Stimulated activated CD8-positive, alpha-beta memory T cell treated with anti-CD3 and anti-CD28 coated beads, Interleukin-15, amount 100 ng/mL, for 1 hour (primary cell): Measurements from ENCODE around the gene CHD6.

Experiments
- DNase-seq: peaks from one replicate; pipeline ENCODE4 v3.0.0-alpha.2; 2020; ENCODE audit warnings: low read depth

Gene CHD6

DNA sequence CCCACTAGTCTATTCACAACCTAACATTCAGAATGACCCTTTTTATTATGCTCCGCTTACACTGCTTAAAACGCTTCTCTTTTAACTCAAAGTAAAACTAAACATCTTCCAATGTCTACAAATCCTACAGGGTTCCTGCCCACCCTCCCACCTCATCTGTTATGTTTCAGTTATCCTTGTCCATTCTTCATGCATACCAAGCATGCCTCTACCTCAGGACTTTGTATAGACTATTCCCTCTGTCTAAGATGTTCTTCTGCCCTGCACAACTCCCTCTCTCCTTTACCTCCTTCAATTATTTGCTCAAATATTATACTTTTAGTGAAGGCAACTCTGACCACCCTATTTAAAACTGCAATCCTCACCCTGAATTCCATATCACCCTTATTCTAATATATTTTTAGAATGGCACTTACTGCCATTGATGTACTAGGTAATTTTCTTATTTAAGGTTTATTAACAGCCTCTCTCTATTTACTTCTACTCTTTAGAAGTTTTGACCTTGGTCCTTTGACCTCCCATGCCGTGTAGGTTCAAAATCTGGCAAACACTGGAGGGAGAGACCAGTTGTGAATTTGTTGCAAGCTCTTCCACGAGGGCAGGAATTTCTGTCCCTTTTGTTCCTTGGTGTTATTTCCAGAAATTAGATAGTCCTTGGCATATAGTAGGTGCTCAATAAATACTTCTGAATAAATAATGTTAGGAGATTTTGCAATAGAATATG is 111.8 kb downstream of the CHD6 start:
- no peak for DNase-seq

DNA sequence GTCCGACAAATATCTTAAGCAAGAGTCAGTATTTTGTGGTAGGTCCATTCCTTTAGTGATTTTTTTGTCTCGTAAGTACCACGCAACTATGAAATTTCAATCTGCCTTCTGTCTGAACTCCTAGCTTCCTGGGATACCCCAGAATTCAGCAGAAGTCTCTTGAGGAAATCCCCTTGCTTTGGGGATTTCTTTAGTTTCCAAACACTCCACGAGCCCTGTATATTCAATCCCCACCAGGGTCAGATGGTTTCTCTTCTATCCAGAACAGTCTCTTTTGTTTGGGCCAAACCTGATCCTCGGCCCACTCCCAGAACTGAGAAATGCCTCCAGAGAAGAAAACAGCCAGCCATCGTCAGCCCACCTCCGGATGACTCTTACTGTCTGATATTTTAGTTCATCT is 113.0 kb downstream of the CHD6 start:
- no peak for DNase-seq

DNA sequence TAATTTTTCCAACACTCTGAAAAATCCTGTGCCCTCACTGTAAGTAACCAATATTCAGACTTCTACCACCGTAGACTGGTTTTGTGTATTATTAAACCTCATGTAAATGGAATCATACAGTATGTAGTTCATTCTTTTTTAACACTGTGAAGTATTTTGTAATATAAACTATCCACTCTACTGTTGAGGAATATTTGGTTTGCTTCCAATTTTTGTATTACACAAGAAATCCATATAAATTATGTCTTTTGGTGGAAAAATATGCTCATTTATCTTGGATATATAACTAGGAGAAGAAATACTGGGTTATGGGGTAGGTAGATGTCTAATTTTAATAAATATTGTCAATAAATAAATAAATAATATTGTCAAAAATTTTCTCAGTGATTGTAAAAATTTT is 116.8 kb downstream of the CHD6 start:
- DNase-seq, result no peak

DNA sequence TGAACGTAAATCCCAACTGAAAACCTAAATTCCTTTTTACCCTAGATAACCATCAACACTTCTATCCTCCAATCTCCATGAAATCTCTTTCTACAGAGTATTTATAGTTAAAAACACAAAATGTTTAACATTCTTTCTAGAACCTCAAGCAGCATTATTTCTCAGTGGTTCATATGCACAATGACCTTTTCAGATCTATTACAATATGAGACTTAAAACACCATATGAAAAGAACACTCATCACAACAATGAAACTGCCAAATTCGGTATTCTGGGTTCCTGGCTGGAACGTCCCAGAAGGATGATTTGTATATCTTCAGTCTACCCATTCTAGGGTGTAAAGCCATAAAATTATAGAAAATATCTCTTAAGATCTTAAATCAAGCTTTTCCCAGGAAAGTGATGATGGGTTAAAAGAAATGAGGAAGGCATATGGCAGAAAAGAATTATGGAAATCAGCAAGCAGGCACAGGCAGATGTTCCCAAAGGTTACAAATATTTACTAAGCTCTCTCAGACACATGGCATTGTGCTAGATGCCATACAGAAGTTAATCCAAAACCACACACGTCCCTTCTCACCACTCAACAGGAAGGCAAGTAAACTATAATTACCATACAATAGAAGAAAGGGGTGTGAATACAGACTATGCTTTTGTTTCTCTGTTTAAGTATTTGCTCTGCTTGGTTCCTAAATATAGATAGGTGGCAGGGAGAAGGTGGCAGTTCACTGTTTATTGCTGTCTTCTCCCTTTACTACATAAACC is 118.0 kb downstream of the CHD6 start:
- DNase-seq, result no peak

DNA sequence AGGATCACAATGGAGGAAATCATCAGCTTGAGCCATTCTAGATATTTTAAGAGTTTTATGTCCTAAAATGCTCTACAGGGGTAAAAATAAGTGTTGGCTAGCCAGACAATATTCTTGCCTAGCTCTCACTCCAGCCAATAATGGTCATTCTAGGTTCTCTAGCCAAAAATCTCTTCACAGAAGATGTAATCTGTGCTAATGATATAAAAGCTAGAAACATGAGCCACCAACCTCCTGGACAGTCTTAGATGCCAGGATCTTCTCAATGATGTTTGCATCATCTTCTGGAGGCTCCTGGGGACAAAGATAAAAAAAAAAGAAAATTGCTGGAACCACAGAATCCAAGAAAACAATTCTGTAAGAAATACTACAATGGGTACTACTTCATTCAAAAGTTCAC is 119.1 kb downstream of the CHD6 start:
- DNase-seq, result no peak

DNA sequence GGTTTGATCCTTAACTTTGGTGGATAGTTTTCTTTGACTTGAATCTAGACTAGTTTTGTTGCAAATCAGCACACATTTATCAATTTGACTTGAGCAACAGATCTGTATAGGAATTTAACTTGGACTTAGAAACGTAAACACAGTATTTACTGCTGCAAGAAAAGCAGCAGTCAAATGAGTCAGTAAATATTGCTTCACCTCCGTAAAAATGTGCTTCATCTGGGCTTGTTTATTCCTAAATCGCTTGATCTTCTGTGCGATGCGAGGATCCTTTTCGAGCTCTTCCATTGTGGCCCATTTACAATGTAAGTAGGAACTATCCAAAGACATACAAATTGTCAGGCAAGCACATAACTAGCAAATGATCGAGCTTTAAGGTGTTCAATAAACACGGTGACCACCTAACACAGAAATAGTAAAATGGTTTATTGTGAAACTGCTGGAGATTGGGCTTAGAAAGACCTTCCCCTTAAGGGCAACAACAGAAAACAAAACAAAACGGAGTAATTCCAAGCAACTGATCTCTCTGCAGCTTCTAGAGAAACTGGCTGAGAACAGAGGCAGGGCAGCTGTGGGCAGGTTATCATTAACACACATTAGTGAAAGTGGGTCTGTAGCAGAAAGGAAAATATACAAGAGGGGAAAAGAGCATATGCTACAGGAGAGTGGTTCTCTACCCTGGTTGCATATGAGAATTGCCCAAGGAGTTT is 120.8 kb downstream of the CHD6 start:
- DNase-seq, result no peak

DNA sequence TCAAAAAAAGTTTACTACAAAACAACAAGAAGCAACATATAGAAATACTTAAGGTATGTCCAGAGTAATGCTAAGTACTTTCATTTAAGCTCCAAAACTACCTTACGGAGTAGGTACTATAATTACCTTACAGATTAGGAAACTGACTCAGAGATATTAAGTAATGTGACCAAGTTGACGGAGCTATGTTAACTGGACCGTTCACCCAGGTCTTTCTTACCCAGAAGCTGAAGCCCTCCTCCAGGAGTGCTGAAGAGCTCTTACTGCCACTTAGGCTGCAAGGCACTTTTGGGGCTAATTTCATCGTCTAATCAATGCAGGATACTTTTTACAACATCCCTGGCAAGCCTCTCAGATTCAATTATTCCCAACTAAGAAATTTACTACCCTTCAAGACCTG is 123.7 kb downstream of the CHD6 start:
- no peak for DNase-seq

DNA sequence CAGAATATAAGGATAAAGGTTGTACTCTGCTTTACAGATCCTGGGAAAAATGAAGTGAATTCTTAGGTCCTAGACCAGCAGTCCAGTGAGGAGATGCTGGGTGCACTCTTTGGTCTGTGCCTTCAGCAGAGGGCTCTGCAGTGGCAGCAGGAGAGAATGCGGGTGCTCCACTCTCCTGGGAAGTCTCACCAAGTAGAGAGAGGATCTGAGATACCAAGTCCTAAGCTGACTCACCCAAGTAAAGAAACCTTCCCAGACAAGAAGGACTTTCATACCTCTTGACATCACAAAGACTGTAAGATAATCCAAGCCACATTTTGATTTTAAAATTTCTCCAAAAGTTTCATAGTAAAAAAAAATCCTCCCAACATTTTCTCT is 134.6 kb downstream of the CHD6 start:
- DNase-seq, result no peak

DNA sequence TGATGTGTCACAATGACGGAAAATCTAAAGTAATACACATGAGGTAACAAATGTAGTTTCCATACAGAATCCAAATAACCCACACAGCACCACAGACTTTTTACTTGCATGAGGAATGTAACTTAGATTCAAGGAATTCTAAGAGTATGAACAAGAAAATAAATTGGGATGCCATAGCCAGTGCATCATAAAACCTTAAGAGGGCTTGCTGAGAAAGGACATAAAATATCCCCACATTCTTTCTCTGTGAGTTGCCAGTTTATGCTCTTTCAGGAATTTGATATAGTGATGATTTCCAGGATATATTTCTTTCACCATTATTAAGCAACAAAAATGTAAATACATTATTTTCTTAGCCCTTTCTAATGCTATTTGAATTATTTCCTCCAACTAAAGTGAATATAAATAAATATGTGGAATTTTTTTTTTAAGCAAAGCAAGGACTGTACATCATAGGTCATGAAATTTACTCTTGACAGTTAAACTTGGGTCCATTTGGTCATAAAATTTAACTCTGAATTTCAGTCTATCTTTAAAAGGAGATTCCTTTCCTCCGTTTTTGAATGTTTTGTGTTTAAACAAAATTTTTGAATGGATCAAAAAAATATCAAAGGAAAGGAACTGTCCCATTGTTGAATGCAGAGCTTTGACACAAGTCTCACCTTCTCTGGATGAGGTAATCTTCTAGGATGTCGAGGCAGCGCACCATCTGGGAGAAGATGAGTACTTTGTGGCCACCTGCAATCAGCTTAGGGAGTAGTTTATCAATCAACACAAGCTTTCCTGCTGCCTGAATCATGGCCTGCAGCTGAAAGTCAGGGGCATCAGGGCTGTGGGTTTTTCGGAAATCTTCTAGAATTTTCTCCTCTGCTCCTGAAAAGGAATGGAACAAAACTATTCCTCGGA is 135.3 kb downstream of the CHD6 start:
- no peak for DNase-seq

DNA sequence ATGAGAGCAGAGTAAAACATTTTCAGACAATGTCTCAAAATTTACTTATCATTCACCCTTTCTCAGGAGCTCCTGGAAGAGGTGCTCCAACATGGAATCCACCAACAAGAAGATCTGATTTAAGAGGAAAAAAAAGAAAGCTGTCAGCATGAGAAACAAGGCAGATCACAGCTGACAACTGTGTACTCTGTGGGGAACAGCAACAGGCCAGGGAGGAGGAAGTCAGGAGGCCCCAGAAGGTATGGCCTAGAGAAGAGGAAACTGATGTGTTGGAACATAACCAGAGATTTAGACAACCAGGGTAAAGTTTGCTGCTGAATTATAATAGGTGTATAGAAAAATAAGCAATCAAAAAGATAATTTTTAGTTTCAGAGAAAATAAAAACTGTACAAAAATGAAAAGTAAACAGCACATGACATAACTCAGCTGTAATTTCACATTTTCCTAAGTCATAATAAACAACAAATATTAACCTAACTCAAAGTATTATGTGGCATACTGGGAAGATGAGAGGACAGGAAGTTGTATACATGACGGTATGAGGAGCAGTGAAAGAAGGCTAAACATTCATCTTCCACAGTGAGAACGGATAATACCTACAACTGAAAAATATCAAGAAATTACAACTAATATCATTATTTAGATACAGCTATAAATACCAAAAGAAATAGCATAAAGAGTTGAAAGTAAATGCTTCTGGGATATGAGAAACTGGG is 138.0 kb downstream of the CHD6 start:
- no peak for DNase-seq

DNA sequence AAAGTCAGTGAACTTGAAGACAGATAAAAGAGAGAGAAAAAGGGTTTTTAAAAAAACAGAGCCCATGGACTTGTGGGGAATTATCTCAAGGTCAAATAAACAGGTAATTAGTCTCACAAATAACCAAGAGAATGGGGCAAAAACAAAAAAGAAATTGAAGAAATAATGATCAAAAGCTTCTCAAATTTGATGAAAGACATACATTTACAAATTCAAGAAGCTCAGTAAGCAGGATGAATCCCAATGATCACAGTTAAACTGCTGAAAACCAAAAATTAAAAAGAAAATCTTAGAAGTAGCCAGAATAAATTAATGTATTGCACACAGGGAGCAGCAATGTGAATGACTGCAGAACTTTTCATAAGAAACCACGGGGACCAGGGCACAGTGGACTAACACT is 139.1 kb downstream of the CHD6 start:
- no peak for DNase-seq

DNA sequence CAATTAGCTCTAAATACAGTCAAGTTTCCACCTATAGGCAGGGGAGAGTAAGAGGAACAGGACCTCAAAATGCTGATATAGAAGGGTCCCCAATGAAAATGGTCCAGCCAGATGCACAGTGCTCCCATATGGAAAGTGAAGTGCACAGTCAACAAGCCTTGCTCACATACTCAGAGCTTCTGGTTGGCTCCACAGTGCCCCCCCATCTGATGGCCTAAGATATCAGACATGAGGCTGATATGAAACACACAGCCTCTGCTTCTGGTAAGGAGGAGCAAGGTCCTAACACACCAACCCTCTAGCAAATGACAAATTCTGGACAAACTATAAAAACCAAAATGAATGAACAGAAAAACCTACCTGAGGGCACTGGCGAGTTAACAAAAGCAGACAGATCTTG is 140.2 kb downstream of the CHD6 start:
- DNase-seq, result no peak

DNA sequence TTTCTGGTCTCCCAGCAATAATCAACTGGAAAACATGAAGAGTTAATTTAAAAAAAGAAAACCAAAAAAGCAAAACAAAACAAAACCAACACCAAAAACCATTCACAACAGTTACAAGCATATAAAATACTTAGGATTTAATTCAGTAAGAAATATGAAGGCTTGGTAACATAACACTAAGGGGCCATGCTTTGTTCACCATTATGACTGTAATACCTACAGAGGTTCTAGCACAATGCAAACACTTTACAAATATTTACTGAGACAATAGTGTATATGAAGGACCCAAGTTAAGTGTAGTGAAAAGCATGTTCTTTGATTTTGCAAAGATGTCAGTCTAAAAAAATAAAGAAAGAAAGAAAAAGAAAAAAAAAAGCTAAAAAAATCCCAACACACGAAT is 141.7 kb downstream of the CHD6 start:
- no peak for DNase-seq

DNA sequence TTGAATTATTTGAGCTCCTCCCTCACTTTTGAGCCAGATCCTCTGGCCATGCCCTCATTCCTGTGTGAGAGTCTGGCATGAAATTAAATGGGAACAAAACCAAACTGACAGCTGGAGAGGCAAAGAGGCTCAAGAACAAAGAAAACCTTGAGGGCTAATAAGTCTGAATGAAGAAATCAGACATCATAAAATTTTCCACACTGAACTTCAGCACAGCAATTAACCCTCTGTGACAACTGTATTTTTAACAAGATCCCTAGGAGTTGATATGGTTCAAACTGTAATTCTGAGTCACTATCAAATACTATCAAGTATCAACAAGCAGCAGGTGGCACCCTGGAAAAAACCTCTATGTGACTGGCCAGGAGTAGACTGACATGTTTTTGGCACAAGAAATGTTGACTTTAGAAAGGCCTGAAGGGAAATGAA is 142.2 kb downstream of the CHD6 start:
- DNase-seq, result no peak

DNA sequence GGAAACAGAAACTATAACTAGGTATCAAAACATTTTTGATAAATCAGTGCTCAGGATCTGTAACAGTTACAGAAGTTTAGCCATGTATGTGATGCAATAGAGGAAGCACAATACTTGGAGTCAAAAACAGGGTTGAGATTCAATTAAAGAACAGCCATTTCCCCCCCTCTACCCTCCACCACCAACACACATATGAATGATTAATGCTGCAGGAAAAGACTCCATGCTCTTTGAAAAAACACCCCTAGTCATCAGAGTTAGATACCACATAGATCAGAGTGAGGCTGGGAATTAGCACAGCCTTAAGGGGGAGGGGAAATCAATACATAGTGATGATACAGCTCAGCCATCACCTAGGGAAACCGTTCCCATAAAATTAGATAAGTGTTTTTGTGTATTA is 142.7 kb downstream of the CHD6 start:
- no peak for DNase-seq

DNA sequence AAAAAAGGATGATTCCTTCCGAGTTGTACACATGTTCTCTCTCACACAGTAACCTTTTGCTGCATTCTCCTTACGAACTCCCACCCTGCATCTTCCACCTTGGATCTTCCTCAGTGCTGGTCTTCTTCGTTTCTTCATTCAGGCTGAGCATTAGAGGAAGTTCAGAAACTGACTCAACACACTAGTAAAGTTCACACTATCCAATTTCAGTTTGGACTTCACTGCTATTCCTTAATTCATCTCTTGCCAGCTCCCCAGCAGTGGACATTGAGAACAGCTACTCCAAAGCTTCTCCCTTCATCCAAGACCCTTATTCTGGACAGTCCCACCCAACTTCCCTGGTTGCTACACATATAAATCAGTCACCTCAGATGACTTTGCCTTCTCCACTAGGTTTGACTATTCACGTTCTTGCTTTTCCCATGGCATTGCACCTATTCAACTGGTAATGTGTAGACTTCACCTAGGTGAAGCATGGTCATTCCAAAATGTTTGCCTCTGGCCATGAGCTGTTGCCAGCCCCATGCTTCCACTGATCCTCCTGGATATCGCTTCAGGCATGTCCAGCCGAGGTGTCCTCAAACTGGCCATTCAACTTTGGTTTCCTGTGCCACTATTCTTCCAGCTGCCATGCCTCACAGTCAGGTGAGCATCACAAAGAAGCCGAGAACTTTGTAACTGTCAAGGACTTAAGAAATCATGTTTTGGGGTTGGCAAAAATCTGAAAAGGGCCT is 147.6 kb downstream of the CHD6 start:
- DNase-seq, result no peak

DNA sequence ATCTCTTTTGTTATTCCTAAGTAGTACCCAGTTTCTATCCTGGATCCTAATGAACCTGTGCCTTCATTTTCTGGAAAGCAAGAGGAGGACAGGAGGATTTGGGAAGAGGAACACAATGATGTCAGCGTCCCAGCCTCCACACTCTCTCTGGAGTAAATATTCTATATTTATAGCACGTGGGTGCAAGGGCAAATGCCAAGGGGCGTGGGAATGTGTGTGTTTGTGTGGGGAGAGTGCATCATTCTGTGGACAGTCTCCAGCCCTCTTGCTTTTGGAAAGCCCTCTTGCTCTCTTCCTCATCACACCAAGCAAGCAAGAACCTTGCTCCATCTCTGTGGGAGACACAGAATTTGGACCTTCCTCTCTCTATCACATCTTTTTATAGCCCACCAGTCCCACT is 148.3 kb downstream of the CHD6 start:
- DNase-seq, result no peak

DNA sequence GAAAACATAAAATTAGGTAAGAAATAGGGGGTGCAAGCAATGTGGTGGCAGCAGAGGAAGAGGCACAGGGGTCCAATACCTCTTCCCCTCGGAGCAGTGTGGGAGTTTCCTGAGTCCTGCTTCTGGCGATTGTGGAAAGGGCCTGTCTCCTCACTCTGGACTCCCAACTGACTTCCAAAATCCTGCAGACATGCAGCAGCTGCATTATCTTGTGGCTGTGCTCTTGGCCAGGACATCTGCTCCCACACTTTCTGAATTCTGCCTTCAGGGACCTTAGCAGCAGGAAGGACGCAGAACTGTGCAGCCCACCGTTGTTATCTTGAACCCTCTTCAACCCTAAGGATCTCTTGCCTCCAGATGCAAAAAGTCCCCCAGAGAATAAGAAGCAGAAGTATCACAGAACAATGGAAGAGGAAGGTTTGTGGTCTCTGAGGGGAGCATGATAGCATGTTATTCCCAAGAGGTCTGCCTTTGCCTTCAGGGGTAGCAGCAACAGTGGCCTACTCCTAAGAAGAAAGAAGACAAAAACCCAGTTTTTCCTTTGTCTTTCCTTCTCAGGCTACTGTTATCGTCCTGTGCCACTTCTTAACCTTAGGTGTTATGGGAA is 149.1 kb downstream of the CHD6 start:
- DNase-seq, result no peak

DNA sequence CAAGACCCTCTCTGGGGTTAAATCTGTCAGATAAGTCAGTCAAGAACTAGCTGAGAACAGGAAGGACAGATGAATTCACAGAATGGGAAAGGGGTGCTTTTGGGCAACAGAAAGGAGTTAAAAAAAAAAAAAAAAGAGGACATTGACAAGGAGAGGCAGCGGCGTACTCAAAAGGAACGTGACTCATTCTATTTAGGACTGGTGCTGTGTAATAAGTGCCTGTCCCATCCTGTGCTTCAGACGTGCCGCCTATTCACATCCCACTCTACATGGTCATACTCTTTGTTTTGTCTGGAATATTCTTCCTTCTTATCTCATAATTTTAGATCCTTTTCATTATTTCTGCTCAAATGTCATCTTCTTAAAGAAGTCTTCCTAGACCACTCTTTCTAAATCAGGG is 150.5 kb downstream of the CHD6 start:
- no peak for DNase-seq

DNA sequence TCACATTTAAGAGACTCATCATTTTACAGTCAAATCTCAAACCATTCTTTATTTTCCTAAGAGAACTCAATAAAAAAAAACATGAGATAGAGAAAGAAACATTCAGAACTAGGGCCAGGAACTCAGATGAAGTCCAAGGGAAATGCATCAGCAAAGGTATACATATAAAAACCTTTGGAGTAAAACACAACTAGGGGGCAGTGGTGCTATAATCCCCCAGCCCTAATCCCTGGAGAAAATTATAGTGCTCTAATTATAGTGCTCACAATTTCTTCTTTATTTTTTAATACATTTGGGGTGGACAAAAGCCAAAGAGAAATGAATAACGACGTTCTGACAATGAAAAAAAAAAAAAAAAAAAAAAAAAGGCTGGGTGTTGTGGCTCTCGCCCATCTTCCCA is 151.0 kb downstream of the CHD6 start:
- DNase-seq, result no peak
